Mesodermal cell (in vitro differentiated cells): Measurements from ENCODE around the gene FNDC3A.
"Not testable (repeated sequence)": the region's sequence is repeated elsewhere in the genome, so short reads cannot be mapped to it uniquely, and the experiment has no call there.

Experiments used
- H3K27ac ChIP-seq: 2 replicates; pipeline ENCODE4 v1.7.0; 2013; ENCODE audit warnings: mild to moderate bottlenecking, low read depth, low read length, moderate library complexity; ENCODE audit not compliant: severe bottlenecking
- H3K36me3 ChIP-seq: 2 replicates; pipeline ENCODE4 v1.7.1; 2013; ENCODE audit warnings: mild to moderate bottlenecking, low read length, moderate library complexity; ENCODE audit not compliant: control insufficient read depth, insufficient read depth
- H3K4me1 ChIP-seq: one replicate; pipeline ENCODE4 v1.7.1; 2013; ENCODE audit warnings: mild to moderate bottlenecking, low read length; ENCODE audit not compliant: insufficient read depth, control insufficient read depth, poor library complexity, severe bottlenecking
- H3K4me3 ChIP-seq: 2 replicates; pipeline ENCODE4 v1.7.0; 2013; ENCODE audit warnings: low read length, control low read depth, mild to moderate bottlenecking; ENCODE audit not compliant: insufficient read depth, poor library complexity, severe bottlenecking; ENCODE audit errors: extremely low read depth
- H3K9me3 ChIP-seq: 2 replicates; pipeline ENCODE4 v1.7.1; 2013; ENCODE audit warnings: mild to moderate bottlenecking, low read length, moderate library complexity; ENCODE audit not compliant: control insufficient read depth
- WGBS, 2 experiments: methylation state at CpG; one replicate each; pipeline ENCODE4 v1.1.5; 2013; ENCODE audit warnings: missing lambda C conversion rate in 2 of 2; ENCODE audit not compliant: insufficient coverage in 2 of 2; 5-methylcytosine and 5-hydroxymethylcytosine counted together

Gene FNDC3A

DNA sequence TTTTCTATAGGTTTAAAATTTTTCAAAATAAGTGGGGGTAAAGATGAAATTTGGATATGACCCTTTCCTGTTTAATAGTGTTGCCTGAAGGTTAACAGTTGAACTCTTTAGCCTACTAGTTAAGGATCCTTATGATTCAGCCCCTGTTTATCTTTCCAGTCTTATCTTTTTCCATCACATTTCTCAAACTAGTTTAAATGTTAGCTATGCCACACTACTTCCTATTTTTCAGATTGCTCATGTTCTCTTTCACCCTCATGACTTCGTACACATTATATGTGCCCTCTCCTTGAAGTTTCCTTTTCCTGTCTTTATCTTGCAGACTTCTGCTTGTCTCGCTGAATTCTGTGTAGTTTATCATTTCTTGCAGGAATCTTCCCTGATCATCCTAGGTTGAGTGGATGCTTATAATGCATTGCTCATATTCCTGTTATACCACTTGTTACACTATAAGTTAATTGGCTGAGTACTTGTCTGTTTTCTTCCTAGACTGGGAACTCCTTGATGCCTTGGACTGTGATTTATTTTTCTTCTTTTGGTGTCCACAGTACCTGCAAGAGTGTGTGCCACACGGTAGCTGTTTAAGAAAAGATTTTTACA lies 86.7 kb downstream of the FNDC3A start:
- H3K4me3 ChIP-seq: no peak overlapping the region
- no peaks in the 10 kb centered on the region for H3K9me3 ChIP-seq
- H3K36me3 ChIP-seq: peaks cover 7% of the 10 kb centered on the region
- H3K4me1 ChIP-seq: peaks cover 20% of the 10 kb centered on the region
- 100% methylated on average over 1 of the region's 3 CpGs for WGBS, 2 experiments
- no peak overlapping the region for H3K27ac ChIP-seq

DNA sequence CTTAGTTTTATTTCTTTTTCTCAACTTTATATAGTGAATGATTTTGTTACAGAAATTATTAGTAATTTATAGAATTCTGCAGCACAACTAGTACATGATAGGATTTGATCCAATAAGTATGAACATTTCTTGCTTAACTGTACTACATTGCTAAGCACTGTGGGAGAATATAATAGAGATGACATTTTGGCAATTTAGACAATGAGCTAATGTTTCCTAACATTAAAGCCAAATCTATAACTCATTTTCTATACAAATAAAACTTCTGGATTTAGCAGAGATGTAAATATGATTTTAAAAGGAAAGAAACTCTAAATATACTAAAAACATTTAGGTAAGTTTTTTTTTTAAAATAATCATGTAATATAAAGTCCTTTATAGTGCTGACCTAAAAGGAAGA lies 87.3 kb downstream of the FNDC3A start:
- no peaks in the 10 kb centered on the region for H3K9me3 ChIP-seq

DNA sequence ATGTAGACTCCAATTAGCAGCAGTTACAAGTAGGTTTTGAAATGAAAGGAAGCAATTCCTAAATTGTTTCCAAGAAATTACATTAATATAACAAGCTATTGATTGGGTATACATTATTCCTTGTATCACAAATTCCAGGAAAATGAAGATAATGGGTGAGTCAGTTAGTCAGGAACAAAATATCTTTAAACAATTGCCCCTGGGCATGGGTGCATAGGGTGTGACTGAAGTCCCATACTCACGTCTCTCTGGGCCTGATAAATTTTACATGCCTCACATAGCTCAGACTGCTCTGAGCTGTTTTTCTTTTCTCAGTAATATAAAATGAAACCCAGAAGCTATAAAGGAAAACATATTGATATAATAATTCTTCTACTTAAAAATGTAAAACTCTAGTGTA lies 87.8 kb downstream of the FNDC3A start:
- H3K36me3 ChIP-seq: peaks cover 9% of the 10 kb centered on the region
- H3K27ac ChIP-seq: no peak overlapping the region
- no peak overlapping the region for H3K4me3 ChIP-seq
- peaks cover 20% of the 10 kb centered on the region for H3K4me1 ChIP-seq
- no peaks in the 10 kb centered on the region for H3K9me3 ChIP-seq
- no CpG with 5 or more reads among the region's 1 CpG for WGBS, 2 experiments

More for the DNA sequence above, 87.3 kb downstream of the FNDC3A start:
- Histone ChIP-seq H3K36me3 (peaks cover 10% of the 10 kb centered on the region), H3K4me1 (peaks cover 20% of the 10 kb centered on the region), H3K4me3 (no peak overlapping the region), H3K27ac (no peak overlapping the region)

DNA sequence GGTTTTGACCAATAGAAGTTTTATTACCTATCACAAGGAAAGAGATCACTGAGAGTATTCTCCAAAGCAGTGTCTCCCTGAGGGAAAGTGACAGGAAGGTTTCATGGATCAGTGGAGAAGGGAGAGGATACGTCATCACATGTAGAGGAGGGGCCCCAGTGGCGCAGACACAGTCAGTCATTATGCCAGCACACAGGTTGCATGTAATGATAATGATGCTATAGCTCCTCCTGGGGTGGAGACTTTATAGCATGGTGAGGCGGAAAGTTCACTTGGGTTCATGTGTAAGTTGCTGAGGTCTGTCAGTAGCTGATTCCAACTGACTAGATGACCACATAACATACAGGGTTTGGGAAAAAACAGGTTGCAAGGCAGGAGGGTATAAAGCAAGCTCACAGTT lies 88.8 kb downstream of the FNDC3A start:
- Histone ChIP-seq H3K4me1 (peaks cover 20% of the 10 kb centered on the region), H3K4me3 (no peak overlapping the region), H3K9me3 (no peaks in the 10 kb centered on the region), H3K36me3 (peaks cover 4% of the 10 kb centered on the region), H3K27ac (no peak overlapping the region)
- 94 to 97% methylated on average over 2 to 3 of the region's 3 CpGs for WGBS, 2 experiments

DNA sequence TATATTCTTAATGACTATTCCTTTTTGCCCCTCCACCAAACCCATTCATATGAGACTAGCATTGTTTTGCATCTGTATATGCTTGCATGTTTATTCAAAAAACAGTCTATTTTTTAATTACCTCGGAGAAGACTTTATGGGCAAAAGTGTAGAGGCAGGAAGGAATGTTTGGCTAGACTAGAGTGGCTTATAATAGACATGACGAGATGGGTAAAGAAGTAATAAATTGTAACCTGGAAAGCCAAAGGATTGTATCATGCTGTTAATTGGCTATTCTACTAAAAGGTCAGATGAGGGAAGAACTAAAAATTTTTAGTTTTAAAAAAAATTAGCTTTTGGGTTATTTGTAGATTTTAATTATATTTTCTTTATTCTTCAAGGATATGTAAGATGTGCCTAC lies 91.1 kb downstream of the FNDC3A start:
- no peaks in the 10 kb centered on the region for H3K9me3 ChIP-seq
- H3K4me1 ChIP-seq: peaks cover 20% of the 10 kb centered on the region
- 91 to 100% methylated on average over 1 to 2 of the region's 2 CpGs for WGBS, 2 experiments
- peaks cover 4% of the 10 kb centered on the region for H3K36me3 ChIP-seq
- H3K27ac ChIP-seq: no peak overlapping the region
- H3K4me3 ChIP-seq: no peak overlapping the region

DNA sequence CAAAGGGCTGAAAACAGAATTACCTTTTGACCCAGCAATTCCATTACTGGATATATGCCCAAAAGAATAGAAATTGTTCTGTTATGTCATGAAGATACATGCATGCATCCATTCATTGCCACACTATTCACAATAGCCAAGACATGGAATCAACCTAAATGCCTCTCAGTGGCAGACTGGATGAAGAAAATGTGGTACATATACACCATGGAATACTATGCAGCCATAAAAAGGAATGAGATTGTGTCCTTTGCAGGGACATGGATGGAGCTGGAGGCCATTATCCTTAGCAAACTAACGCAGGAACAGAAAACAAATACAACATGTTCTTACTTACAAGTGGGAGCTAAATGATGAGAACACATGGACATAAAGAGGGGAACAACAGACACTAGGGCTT lies 92.8 kb downstream of the FNDC3A start:
- H3K27ac ChIP-seq, H3K4me3 ChIP-seq, H3K4me1 ChIP-seq, H3K9me3 ChIP-seq, H3K36me3 ChIP-seq: not testable (repeated sequence)
- WGBS, 2 experiments: no CpG with 5 or more reads among the region's 1 CpG

DNA sequence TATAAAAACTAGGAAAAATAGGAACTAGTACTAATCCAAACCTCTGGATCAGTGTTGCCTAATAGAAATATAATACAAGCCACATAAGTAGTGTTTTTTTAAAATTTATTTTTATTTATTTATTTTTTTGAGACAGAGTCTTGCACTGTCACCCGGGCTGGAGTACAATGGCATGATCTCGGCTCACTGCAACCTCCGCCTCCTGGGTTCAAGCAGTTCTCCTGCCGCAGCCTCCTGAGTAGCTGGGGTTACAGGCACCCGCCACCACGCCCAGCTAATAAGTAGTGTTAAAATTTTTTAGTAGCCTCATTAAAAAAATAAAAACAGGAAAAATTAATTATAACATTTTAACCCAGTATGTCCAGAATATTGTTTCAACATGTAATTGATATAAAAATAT lies 94.3 kb downstream of the FNDC3A start:
- not testable (repeated sequence) for H3K9me3 ChIP-seq, H3K4me3 ChIP-seq, H3K4me1 ChIP-seq, H3K27ac ChIP-seq, H3K36me3 ChIP-seq
- 80% methylated on average over 1 of the region's 6 CpGs; no CpG with 5 or more reads in 1 of the 2 experiments for WGBS, 2 experiments

DNA sequence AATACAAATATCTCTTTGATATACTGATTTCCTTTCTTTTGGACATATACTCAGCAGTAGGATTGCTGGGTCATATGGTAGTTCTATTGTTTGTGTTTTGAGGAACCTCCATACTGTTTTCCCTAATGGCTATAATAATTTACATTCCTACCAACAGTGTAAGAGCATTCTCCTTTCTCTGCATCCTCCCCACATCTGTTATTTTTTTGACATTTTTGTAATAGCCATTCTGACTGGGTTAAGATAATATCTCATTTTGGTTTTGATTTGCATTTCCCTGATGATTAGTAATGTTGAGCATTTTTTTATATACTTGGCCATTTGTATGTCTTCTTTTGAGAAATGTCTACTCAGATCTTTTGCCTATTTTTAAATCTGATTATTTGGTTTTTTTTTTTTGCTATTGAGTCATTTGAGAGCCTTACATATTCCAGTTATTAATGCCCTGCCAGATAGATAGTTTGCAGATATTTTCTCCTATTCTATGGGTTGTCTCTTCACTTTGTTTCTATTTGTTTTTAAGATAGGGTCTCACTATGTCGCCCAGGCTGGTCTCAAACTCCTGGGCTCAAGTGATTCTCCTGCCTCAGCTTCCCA lies 95.7 kb downstream of the FNDC3A start:
- Histone ChIP-seq H3K9me3 (no peaks in the 10 kb centered on the region), H3K36me3 (peaks cover 4% of the 10 kb centered on the region)
- 100% methylated on average over 1 of the region's 1 CpG; no CpG with 5 or more reads in 1 of the 2 experiments for WGBS, 2 experiments

DNA sequence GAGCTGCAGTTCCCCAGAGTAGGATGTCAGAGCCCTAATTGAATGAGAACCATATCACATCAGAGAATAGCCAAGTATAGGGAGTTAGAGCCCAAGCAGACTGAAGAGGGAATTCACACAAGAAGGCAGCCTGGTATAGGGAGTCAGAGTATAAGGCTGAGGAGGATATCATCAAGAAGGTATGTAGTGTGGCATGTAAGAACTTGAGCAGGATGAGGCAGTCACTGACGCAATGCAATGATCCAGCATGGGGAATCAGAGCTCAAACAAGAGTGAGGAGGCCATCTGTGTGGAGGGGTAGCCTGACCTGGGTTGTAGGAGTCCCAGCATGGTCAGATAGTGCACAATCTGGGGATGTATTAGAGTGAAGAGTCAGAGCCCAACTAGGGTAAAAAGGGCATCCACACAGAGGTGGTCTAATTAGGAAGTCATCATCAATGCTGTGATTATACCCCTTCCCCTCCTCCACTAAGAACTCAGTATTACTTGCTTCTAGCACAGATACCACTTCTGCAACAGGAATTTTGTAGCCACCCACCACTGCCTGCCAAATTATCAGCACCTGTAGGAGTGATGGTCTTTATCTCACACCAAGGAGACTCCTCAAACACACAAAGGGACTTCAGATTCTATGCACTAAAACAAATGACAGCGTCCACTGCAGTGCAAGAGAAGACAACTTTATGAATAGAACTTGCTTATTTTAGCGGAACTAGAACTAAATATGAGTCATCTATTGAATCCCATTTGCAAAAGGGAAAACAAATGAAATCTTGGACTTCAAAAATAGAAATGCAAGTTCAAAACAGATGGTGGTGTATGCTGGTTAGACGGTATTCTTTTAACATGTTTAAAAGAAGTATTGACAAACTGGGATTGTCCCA lies 107.2 kb downstream of the FNDC3A start:
- H3K27ac ChIP-seq: no peak overlapping the region
- 91 to 96% methylated on average over 3 to 4 of the region's 4 CpGs for WGBS, 2 experiments

More for the DNA sequence above, 95.7 kb downstream of the FNDC3A start:
- Histone ChIP-seq H3K4me1 (no peaks in the 10 kb centered on the region), H3K27ac (no peak overlapping the region), H3K4me3 (no peak overlapping the region)

DNA sequence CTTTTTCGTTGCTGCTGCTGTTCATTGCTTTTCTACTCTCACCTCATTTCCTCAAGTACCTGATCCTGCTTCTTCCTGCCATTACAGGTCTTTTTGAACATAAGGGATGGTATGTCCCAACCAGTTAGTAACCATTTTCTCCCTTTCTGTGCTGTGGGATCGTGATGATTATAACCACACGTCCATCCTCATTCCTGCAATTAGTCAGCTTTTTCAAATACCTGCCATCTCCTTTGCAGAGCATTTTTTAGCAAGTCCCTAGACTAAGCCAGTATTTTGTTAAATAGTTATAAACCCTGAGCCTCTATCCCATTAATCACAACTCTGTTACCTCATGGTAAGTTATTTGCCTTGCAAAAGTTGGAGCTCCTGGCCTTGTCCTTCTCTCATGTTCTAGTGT lies 109.2 kb downstream of the FNDC3A start:
- Histone ChIP-seq H3K4me1 (peaks cover 4% of the 10 kb centered on the region), H3K9me3 (no peaks in the 10 kb centered on the region), H3K27ac (no peak overlapping the region), H3K4me3 (no peak overlapping the region), H3K36me3 (no peaks in the 10 kb centered on the region)
- 93 to 100% methylated on average over 2 to 3 of the region's 3 CpGs for WGBS, 2 experiments

More for the DNA sequence above, 107.2 kb downstream of the FNDC3A start:
- Histone ChIP-seq H3K9me3 (no peaks in the 10 kb centered on the region), H3K4me3 (no peak overlapping the region), H3K4me1 (peaks cover 4% of the 10 kb centered on the region), H3K36me3 (peaks cover 4% of the 10 kb centered on the region)

DNA sequence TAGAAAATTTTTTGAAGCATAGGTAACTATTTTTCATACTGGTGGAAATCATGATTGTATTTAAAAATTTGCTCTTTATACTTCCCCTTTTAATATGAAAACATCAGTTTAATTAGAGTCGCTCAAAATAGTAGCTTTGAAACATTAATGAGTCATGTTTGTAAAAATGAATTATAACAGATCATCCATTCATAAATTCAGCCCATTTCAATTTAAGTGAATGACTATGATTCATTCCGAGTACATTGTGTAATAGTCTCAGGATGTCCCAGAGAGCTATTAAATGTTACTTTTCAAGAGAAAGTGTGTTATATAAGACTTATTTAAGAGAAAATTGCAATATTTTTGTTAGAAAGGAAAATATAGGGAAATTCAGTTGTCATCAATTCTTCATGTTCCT lies 111.0 kb downstream of the FNDC3A start:
- Histone ChIP-seq H3K36me3 (no peaks in the 10 kb centered on the region), H3K4me3 (no peak overlapping the region), H3K4me1 (peaks cover 4% of the 10 kb centered on the region), H3K27ac (no peak overlapping the region), H3K9me3 (no peaks in the 10 kb centered on the region)
- WGBS, 2 experiments: no CpG with 5 or more reads among the region's 2 CpGs
